Erythroblast (primary cell): ENCODE results near the gene PGLYRP3.

Source experiments
- GATA1 ChIP-seq: IDR thresholded peaks from 2 replicates; pipeline ENCODE4 v1.6.1; 2011; ENCODE audit warnings: low read depth, mild to moderate bottlenecking, control low read depth, low read length, moderate library complexity
- POLR2A ChIP-seq: IDR thresholded peaks from 2 replicates; pipeline ENCODE4 v1.6.1; 2011; ENCODE audit warnings: mild to moderate bottlenecking, low read length

GRCh38 chr1:153324912-153325311, 12.2 kb upstream of the PGLYRP3 start:
- TF ChIP-seq POLR2A (no peak), GATA1 (no peak)
